Measurements from ENCODE around the gene SLC35F4. TPM values are rescaled to one million over a fixed set of nuclear protein-coding genes. Genes with fewer than 3 reads are reported as not detected.

Gene SLC35F4
- total and polyA plus RNA-seq, 2 donors from 2014 or later: 0.30 TPM; not detected in 1

DNA sequence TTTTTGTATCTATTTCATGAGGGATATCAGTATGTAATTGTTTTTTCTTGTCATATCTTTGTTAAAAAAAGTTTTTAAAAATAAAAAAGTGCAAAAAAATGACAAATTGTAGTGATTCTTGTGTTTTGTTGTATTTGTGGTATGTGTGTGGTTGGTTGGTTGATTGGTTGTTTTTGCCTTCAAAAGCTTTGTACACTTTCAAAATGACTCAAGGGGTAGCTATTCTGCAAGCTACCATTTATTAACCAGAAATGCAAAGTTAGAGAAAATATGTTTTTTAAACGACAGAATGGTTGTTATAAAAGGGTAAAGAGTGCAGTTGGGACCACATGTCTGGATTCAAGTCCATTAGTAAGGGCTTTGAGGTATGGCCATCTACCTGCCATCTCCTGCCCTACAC is 119.3 kb downstream of the SLC35F4 start:
- intact Hi-C loops (cut with DNase I): no loop called here
- H3K9me3 ChIP-seq (ENCODE audit: control insufficient read depth in 2 of 3, insufficient read depth in 1 of 3, low read length in 3 of 3): no peaks in the 10 kb centered on the region
- no peaks in the 10 kb centered on the region for H3K36me3 ChIP-seq (ENCODE audit: control insufficient read depth in 2 of 3, insufficient read depth in 3 of 3, low read length in 3 of 3)
- no peak overlapping the region for H3K9ac ChIP-seq (ENCODE audit: low read length in 3 of 3)
- DNase-seq (no peak), FAIRE-seq (peak; percentile 49)
- TF ChIP-seq, protein P1, sequence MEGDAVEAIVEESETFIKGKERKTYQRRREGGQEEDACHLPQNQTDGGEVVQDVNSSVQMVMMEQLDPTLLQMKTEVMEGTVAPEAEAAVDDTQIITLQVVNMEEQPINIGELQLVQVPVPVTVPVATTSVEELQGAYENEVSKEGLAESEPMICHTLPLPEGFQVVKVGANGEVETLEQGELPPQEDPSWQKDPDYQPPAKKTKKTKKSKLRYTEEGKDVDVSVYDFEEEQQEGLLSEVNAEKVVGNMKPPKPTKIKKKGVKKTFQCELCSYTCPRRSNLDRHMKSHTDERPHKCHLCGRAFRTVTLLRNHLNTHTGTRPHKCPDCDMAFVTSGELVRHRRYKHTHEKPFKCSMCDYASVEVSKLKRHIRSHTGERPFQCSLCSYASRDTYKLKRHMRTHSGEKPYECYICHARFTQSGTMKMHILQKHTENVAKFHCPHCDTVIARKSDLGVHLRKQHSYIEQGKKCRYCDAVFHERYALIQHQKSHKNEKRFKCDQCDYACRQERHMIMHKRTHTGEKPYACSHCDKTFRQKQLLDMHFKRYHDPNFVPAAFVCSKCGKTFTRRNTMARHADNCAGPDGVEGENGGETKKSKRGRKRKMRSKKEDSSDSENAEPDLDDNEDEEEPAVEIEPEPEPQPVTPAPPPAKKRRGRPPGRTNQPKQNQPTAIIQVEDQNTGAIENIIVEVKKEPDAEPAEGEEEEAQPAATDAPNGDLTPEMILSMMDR (IDR thresholded peaks at IDR 0.05; ENCODE audit: borderline replicate concordance, extremely low read depth, insufficient read depth): no peak
- no peak overlapping the region for H3K4me3 ChIP-seq (ENCODE audit: low read length in 3 of 3)
- H3K27me3 ChIP-seq (ENCODE audit: control insufficient read depth, insufficient read depth, low read length): no peaks in the 10 kb centered on the region
- no peaks in the 10 kb centered on the region for H3K4me1 ChIP-seq (ENCODE audit: control insufficient read depth in 2 of 3, insufficient read depth in 2 of 3, low read depth in 1 of 3, low read length in 3 of 3)
- H3K27ac ChIP-seq (ENCODE audit: low read depth in 2 of 2, low read length in 2 of 2): no peak overlapping the region

DNA sequence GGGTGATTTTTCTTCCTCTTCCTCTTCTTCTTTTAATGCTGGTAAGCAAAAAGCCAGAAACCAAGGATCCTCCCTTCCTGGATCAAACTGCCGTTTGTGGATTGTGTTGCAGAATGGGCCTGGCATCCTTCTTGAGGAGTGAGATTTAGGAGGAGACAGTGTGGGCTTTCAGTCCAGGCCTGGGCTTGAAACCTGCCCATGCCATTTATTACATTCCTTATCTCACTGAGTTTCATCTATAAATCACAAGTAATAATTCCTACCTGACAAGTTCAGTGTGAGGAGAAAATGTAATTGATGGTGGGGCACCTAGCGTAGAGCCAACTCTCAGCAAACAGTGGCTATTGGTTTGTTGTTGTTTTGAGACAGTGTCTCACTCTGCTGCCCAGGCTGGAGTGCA is 126.4 kb downstream of the SLC35F4 start:
- intact Hi-C loops (cut with DNase I): no loop called here
- no peaks in the 10 kb centered on the region for H3K27me3 ChIP-seq (ENCODE audit: control insufficient read depth, insufficient read depth, low read length)
- FAIRE-seq: no peak
- no peaks in the 10 kb centered on the region for H3K4me1 ChIP-seq (ENCODE audit: control insufficient read depth in 2 of 3, insufficient read depth in 2 of 3, low read depth in 1 of 3, low read length in 3 of 3)
- DNase-seq: peak in 2 of 5 donors; percentile 46 to 49
- H3K9ac ChIP-seq (ENCODE audit: low read length in 3 of 3): no peak overlapping the region
- H3K9me3 ChIP-seq (ENCODE audit: control insufficient read depth in 2 of 3, insufficient read depth in 1 of 3, low read length in 3 of 3): no peaks in the 10 kb centered on the region
- no peak overlapping the region for H3K4me3 ChIP-seq (ENCODE audit: low read length in 3 of 3)
- no peak overlapping the region for H3K27ac ChIP-seq (ENCODE audit: low read depth in 2 of 2, low read length in 2 of 2)
- TF ChIP-seq, protein P1 (IDR thresholded peaks at IDR 0.05; ENCODE audit: borderline replicate concordance, extremely low read depth, insufficient read depth): no peak
- H3K36me3 ChIP-seq (ENCODE audit: control insufficient read depth in 2 of 3, insufficient read depth in 3 of 3, low read length in 3 of 3): no peaks in the 10 kb centered on the region

DNA sequence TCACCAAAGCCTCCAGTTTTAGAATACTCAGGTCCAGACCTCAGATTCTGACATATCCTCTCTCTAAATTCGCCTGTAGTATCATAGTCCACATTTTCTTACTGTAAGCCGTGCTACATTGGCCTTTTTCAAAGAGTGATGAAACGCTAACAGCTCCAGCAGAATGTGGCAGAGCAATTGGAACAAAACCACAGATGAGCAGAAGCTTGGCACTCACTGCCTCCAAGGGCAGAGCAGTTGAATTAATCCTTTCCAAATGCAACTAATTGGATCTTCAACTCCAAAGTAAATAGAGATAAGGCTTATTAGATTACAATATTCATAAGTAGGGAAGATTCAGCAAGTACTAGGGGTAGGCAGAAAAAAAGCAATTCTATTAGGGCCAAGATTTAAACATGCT is 128.3 kb downstream of the SLC35F4 start:
- intact Hi-C loops (cut with DNase I): no loop called here
- Histone ChIP-seq H3K4me3 (ENCODE audit: low read length in 3 of 3) (no peak overlapping the region), H3K4me1 (ENCODE audit: control insufficient read depth in 2 of 3, insufficient read depth in 2 of 3, low read depth in 1 of 3, low read length in 3 of 3) (no peaks in the 10 kb centered on the region), H3K9ac (ENCODE audit: low read length in 3 of 3) (no peak overlapping the region), H3K27me3 (ENCODE audit: control insufficient read depth, insufficient read depth, low read length) (no peaks in the 10 kb centered on the region), H3K27ac (ENCODE audit: low read depth in 2 of 2, low read length in 2 of 2) (no peak overlapping the region), H3K36me3 (ENCODE audit: control insufficient read depth in 2 of 3, insufficient read depth in 3 of 3, low read length in 3 of 3) (no peaks in the 10 kb centered on the region), H3K9me3 (ENCODE audit: control insufficient read depth in 2 of 3, insufficient read depth in 1 of 3, low read length in 3 of 3) (no peaks in the 10 kb centered on the region)
- no peak for DNase-seq
- TF ChIP-seq, protein P1 (IDR thresholded peaks at IDR 0.05; ENCODE audit: borderline replicate concordance, extremely low read depth, insufficient read depth): no peak
- FAIRE-seq: no peak

DNA sequence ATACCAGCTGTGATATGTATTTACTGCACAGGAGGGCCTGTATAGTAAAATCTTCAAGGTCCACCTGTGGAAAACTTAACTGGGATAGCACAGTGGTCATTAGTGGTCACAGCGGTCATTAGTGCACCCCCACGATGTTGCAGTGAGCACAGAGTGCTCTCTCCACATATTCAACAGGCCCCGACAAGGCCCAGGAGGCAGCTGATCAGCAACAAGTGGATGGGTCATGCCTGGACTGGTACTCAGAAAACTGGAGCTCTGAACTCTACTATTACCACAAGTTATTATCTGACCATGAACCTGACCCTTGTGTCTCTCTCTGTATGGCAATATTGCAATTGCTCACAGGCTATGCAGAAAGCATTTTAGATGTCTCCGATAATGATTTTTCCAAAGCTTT is 129.5 kb downstream of the SLC35F4 start:
- H3K27me3 ChIP-seq (ENCODE audit: control insufficient read depth, insufficient read depth, low read length): no peaks in the 10 kb centered on the region
- no peaks in the 10 kb centered on the region for H3K4me1 ChIP-seq (ENCODE audit: control insufficient read depth in 2 of 3, insufficient read depth in 2 of 3, low read depth in 1 of 3, low read length in 3 of 3)
- DNase-seq (no peak), FAIRE-seq (no peak)
- no peak overlapping the region for H3K27ac ChIP-seq (ENCODE audit: low read depth in 2 of 2, low read length in 2 of 2)
- no peak overlapping the region for H3K4me3 ChIP-seq (ENCODE audit: low read length in 3 of 3)
- H3K9ac ChIP-seq (ENCODE audit: low read length in 3 of 3): no peak overlapping the region
- no peaks in the 10 kb centered on the region for H3K9me3 ChIP-seq (ENCODE audit: control insufficient read depth in 2 of 3, insufficient read depth in 1 of 3, low read length in 3 of 3)
- TF ChIP-seq, protein P1 (IDR thresholded peaks at IDR 0.05; ENCODE audit: borderline replicate concordance, extremely low read depth, insufficient read depth): no peak
- no peaks in the 10 kb centered on the region for H3K36me3 ChIP-seq (ENCODE audit: control insufficient read depth in 2 of 3, insufficient read depth in 3 of 3, low read length in 3 of 3)
- intact Hi-C loops (cut with DNase I): no loop called here

Measured in kidney (tissue), 14 donors.